Fibroblast of skin of right quadriceps (primary cell): Measurements from ENCODE around the gene SKIC8.

ENCODE experiments used
- DNase-seq: peaks from one replicate; pipeline ENCODE4 v3.0.0-alpha.2; 2013

The SKIC8 gene

DNA sequence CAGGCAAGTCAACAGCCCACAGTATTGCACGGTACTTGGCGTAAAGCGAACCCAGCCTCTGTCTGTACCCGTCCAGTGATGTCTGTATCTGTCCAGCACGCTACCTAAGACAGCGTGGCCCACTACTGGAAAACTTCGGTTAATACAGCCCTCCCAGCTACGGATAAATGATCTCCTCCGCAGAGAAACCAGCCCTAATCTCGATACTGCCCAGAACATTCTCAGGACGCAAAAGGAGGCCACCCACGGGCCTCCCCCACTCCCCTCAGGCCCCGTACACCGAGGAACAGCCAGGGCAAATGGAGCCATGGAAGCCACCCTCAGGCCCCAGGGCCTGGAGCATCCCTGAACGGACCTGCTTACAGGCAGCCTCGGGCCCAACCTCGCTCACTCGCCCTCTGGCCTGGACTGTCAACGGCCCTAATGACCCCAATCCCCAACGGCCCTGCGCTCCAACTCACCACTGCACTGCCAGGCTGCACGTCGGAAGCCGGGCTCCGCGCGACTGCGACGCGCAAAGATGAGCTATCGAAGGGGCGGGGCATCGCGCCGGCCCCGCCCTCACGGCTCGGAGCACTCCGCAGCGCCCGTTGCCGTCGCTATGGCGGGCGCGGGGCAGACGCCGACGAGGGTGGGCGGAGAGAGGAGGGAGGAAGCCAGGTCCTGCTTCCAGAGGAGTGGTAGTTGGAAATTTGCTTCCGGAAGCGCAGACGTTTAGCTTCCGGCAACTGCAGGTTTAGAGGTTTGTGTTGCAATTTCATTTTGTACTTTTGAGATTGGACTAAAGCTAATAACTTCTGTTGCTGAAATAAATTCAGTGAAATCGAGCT lies at the start of gene SKIC8:
SKIC8 (minus strand) TSS at position 509 of the 830 bp plus-strand sequence. CDS start 3,923 bp downstream, outside the sequence.
- peak; percentile 93 for DNase-seq

GRCh38 chr15:78347586-78348543 lies 48.5 kb upstream of the SKIC8 start:
- peak; percentile 48 for DNase-seq

GRCh38 chr15:78345396-78346125 lies 46.2 kb upstream of the SKIC8 start:
- DNase-seq: no peak

DNA sequence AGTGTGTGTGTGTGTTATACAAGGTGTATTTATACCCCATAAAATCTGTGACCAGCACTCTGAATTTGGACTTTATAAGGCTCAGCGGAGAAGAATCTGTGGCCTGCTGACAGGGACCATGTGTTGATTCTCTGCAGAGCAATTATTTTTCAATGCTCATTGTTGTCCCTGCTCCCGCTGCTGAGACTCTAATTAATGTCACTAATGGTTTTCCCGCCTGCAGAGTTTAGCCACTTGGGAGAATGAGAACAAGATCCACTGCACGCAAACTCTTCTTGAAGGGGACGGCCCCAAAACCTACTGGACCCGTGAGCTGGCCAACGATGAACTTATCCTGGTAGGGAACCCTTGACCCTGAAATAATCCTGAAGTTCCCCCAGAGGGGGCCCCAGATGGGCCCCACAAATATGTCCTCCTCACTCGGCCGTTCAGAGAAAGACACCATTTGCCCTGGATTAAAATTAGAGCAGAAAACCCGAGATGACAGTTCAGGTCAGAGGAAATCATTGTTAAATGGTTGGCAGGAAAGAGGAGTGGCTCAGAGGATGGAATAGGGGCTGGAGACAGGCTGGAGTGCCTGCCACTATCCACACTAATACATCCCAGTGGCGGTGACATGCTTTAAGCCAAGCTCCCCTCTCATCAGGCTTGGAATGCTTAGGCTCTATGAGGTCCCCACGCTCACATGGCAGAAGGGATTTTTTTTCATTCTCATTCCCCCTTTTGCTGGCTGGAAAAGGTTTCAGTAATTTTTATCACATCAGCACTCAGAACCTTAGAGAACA lies 44.1 kb upstream of the SKIC8 start:
- DNase-seq: no peak

DNA sequence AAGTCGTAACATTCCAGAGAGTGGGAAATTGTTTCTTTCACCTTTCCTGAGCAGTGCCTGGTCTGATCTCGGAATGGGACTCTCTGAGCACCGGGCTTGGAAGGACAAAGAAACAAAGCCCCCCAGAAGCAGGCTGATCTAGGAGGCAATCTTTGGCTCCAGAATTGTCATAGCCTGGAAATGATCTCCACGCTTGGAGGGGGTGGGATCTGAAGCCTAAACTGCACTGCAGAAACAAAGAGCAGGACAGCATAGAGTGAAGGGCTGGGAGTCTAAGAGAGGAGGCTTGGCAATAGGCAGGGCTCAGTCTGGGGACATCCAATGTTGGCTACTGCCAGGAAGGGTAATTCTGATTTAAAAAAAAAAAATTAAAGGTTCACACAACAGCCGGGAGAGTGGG lies 42.6 kb upstream of the SKIC8 start:
- DNase-seq: no peak

DNA sequence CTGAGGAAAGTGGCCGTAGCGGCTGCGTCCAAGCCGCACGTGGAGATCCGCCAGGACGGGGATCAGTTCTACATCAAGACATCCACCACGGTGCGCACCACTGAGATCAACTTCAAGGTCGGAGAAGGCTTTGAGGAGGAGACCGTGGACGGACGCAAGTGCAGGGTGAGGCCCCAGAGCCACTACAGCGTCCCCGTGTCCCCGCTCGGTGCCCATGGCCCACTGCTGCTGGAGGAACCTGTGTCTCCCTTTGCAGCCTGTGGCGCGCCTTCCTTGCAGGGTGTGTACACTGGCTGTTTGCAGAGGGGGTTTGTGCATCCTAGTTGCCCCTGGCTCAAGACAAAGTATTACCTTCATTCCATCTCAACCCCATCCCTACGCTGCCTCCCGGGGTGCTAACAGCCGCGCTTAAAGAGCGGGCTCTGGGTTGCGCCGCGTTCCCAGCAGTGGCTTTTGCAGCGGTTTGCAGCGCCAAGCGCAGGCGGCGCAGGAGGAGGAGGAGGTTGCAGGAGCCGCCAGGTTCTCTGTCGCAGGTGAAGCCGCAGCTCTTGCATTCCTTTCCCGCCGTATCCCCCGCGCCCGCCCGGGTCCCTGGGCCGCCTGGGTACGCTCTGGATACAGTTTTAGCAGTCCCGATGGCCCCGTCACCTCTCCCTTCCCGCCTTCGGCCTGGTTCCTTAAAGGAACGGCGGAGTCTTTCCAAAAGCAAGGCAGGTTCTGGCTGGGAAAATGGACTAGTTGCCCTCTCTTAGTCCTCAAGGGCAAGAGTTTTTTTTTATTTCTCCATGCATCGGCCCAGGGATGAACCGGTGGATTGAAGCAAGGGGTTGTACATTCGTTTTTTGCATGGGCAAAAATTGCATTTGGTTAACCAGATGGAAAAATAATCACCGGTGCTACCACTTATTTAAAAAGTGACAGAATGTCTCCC lies 41.9 kb upstream of the SKIC8 start:
- DNase-seq: no peak

- DNase-seq: no peak
These were observed 41.0 kb upstream of the SKIC8 start, which contains the start of gene CRABP1 for GRCh38 chr15:78340231-78341056. TSS of gene CRABP1 (plus strand) at chr15:78340353. CDS start at chr15:78340429, 76 bp downstream.

GRCh38 chr15:78339559-78339958 lies 40.1 kb upstream of the SKIC8 start:
- no peak for DNase-seq

DNA sequence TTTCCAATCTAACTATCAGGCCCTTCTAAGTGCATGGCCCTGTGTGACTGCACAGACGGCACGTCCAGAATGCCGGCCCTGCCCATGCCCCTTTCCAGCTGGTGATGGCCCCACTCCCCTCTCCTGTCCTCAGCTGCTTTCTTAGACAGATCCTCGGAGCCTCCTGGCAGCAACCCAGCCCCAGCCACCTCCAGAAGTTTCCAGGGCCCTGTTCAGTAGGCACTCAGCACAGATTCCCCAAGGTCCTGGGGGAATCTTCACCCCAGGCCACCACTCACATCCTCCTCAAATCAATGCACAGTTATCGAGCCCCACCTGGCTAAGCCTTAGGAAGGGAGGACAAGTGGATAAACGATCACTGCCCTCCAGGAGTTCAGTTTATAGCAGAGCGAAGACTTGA lies 39.4 kb upstream of the SKIC8 start:
- no peak for DNase-seq

DNA sequence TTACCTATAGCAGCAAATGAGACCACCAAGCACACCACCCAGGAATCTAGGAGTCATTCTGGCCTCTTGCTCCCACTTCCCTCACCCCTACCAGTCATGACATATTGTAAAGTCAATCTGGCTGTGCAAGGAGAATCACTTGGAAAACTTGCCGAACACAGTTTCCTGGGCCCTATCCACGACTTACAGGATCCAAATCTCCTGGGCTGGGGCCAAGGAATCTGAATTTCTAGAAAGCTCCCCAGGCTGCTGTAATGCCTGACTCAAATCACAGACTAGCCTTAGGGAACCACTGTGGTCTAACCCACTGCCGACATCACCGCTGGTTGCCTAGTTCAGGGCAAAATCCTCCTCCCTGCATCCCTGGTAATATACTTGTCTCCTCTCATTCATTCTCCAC lies 36.6 kb upstream of the SKIC8 start:
- no peak for DNase-seq

DNA sequence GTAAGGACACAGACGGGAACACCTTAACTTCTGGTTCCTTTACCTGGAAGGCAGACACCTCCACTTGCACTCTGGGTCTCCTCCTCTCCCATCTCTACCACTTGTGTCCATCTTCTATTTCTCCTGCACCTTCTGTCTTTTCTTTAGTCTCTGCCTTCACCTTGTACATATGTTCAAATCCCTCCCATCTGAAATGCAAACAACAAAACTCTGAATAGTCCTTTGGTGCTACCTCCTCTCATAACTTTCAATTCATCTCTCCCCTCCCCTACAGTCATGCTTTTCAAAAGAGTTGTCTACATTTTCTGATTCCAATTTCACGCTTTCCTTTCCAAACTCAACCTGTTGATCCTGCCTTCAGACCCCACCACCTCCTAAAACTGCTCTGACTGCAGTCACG lies 35.4 kb upstream of the SKIC8 start:
- no peak for DNase-seq

- no peak for DNase-seq
These were observed 30.2 kb upstream of the SKIC8 start for GRCh38 chr15:78329625-78330024.

DNA sequence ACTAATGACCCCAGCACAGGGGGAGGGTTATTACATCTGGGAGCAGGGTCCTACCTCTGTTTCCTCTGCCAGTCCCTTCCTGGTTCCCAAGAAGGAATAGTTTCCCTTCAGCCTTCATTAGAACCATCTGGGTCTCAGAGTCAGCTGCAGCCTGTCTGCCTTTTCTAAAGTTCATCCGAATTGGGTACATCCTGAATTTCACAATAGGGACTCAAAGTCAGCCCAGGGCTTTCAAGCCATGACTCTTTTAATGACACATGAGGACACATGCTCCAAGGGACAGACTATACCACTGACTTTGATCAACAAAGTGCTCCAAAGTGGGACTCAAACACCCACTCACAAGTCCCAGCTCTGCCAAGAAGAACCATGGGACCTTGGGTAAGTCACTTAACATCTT lies 28.1 kb upstream of the SKIC8 start:
- no peak for DNase-seq

GRCh38 chr15:78325092-78325843 lies 25.9 kb upstream of the SKIC8 start:
- DNase-seq: peak; percentile 60

DNA sequence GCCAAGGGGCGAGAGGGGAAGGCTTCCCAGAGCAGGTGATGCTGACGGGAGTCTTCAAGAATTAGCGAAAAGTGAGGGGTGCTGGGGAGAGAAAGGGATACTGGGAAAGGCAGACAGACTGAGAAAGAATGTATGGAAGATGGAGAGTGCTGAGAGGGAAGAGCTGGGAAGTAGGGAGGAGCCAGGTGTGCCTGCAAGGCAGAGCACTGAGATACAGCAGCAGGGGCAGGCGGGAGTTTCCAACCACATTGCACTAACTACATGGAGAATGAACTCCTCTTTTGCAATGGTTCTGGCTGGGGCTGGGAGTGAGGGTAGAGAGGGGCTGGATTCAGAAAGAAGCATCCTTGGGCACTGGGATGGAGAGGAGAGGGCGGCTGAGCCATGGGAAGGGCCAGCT lies 24.7 kb upstream of the SKIC8 start:
- DNase-seq: no peak

- DNase-seq: no peak
These were observed 24.3 kb upstream of the SKIC8 start for GRCh38 chr15:78323693-78324092.

- no peak for DNase-seq
These were observed 23.5 kb upstream of the SKIC8 start for GRCh38 chr15:78322724-78323521.

GRCh38 chr15:78322243-78322642 lies 22.8 kb upstream of the SKIC8 start:
- DNase-seq: peak; percentile 91
